Measurements from ENCODE around the gene LRCH4. TPM values are rescaled to one million over a fixed set of nuclear protein-coding genes. Genes with fewer than 3 reads are reported as not detected.

LRCH4 gene
- total RNA-seq, 1 donor from 2014 or later, result 27.3 TPM

DNA sequence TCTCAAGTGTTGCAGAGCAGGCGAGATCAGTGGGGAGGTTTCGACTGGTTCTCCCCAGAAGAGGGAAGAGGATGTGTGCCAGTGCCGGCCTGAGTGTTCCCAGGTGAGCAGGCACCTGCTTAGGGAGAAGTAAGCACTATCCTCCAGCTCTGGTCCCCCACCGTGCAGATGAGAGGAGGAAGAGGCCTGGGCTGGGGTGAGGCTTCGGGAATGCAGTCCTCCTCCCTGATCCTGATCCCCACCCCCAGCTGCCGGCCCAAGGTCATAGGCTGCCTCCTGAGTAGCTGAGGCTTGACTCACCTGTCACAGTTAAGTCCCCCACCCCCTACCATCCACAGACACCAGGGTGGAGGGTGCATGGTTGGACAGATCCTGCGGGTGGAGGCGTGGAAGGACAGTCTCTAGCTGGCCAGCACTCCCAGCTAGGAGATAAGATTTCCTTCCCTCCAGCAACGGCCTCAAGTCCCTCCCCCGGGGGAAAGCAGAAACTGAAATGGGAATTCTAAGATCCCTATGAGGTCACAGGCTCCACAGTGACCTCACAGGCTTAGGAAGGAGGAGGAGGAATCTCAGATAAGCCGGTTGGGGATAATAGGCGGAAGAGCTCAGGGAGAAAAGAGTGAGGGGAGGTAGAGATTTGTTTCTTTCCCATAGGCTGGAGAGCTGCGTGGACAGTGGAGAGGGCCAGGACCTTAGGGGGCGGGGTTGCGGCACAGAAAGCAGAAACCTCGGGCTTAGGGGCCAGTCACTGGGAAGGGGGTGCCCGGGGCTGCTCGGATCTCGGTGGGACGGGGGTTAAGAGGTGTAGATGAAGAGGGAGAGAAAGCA is 1.0 kb downstream of the LRCH4 start:
- no peak for ATAC-seq
- intact Hi-C loops (cut with micrococcal nuclease), result no loop called here
- no peak for DNase-seq

DNA sequence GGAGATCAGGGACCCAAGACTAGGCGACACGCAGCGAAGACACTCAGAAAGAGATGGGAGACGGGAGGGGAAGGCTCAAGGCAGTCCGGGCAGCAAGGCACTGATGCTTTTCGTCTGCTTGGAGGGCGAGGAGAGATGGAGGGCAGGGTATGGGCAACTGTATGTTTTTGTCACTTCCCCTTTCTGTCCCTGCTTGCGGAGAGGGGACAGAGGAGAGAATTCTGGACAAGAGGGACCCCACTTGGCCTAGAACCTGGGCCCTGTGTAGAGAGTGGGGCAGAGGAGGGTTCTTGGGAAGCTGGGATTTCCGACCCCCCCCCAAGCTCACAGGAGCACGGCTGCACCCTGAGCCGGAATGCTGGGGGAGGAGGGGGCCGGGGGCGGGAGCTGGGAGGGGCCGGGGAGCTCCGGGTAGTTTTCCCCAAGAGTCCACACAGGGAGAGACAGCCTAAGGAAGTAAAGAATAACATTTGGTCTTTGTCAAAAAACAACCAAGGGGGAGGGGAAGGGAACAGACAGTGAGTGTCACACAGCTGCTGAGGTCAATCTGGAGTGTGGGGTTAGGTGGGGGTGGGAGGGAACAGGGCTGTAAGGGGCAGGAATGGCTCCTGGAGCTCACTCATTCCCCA is 1.8 kb downstream of the LRCH4 start:
- DNase-seq (no peak), ATAC-seq (no peak)
- intact Hi-C loops (cut with micrococcal nuclease), result no loop called here

DNA sequence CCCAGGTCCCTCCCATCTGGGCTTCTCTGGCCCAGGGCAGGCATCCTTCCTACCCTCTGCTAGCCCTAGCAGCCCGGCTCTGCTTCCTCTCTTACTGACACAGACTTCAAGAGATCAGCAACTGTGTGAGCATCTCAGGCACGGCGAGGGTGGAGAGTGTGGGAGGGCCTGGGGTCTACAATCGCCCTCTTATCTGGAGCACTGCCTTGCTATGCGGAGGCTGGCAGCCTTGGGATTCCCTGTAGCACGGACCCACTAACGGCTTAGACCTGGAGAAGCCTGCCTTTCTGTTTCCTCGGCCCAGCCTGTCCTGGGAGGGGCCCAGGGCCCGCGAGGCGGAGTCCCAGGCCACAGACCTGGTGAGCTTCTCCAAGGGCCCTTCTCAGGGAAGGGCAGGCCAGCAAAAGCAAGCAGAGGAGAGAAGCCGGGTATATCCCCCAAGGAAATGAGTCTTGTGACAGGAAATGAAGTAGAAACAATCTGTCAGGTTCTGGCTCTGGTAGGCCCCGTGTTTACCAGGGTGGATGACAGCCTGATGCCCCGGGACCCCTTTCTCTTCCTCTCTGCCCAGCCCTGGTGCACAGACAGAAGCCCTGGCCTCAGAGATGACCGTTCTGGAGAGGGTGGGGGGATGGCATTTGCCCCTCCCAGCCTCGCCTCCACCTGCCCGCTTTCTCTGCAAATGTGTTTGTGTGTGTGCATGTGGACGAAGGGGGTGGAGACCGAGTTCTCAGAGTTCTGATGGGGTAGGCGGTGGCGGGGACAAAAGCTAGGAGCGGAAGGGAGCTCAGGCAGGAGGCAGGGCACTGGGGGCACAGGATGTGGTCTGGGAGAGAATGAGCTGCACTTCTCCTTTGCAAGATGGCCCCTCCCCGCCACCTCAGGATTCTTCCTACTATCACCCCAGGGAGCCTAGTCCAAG is 2.5 kb downstream of the LRCH4 start:
- DNase-seq (peak; percentile 74), ATAC-seq (no peak)
- intact Hi-C loops (cut with micrococcal nuclease), result no loop called here

DNA sequence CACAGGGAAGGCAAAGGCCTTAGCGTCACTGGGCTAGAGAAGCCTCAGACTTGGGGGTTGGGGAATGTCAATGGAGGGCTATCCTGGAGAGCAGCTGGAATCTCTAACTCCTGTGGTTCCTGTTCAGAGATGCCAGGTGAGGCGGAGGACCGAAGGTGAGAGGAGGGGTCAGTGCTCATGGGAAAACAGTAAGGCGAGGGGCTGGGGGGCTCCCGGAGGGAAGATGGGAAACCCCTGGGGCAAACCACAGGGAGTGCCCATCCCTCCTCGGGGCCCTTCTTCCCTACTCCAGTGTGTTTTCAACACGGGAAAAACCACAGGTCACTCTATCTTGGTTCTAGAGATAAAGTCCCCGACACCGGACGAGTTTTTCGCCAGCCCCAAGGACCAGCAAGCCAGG is 3.3 kb downstream of the LRCH4 start:
- ATAC-seq, result no peak
- DNase-seq, result no peak
- intact Hi-C loops (cut with micrococcal nuclease), result no loop called here

DNA sequence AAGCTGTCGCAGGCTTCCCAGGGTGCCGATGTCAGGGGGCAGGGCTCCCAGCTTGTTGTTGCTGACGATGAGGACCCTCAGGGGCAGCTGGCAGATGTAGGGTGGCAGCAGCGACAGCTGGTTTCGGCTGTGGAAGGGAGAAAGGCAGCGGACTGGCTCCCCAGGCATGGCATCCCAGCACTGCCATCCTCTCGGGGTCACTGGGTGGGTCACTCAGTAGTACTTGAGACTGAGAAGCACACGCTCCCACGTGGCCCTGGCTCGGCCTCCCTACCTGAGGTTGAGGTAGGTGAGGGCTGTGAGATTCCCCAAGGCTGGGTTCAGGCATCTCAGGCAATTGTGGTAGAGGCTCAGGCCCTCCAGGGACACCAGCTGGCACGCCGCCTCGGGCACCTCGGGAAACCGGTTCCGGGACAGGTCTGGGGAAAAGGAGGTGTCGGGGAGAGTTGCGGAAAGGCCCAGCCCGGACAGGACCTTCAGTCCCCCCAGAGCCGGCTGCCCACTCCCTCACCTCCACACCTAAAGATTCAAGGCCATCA is 3.8 kb downstream of the LRCH4 start:
- ATAC-seq, result no peak
- DNase-seq, result no peak
- intact Hi-C loops (cut with micrococcal nuclease), result no loop called here

DNA sequence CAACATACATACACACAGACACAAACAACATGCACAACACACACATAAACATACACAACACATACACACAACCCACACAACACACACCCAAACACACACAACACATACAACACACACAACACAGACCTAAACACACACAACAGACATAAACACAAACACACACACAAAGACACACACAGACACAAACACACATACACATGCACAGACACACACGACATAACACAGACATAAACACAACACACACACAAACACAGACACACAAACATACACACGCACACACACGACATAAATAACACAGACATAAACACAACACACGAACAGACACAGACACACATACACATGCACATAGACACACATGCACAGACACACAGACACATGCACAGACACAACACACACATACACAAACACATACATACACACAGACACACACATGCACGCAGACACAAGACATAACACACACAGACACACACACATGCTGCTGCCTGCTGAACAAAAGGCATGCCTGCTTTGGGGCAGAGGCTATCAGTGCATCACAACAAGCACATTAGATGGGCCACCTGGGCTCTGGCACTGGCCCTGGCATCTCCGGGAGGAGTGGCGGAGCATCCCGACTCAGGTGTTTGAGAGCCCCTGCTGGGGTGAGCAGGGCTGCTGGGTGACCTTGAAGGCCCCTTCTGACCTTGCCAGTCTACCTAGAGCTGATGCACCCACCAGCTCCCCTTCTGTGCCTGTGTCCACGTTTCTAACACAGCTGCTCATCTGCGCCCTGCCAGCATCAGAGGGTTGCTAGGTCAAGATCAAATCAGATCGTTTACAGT is 5.3 kb downstream of the LRCH4 start:
- ATAC-seq, result no peak
- intact Hi-C loops (cut with micrococcal nuclease), result no loop called here
- peak; percentile 29 for DNase-seq

DNA sequence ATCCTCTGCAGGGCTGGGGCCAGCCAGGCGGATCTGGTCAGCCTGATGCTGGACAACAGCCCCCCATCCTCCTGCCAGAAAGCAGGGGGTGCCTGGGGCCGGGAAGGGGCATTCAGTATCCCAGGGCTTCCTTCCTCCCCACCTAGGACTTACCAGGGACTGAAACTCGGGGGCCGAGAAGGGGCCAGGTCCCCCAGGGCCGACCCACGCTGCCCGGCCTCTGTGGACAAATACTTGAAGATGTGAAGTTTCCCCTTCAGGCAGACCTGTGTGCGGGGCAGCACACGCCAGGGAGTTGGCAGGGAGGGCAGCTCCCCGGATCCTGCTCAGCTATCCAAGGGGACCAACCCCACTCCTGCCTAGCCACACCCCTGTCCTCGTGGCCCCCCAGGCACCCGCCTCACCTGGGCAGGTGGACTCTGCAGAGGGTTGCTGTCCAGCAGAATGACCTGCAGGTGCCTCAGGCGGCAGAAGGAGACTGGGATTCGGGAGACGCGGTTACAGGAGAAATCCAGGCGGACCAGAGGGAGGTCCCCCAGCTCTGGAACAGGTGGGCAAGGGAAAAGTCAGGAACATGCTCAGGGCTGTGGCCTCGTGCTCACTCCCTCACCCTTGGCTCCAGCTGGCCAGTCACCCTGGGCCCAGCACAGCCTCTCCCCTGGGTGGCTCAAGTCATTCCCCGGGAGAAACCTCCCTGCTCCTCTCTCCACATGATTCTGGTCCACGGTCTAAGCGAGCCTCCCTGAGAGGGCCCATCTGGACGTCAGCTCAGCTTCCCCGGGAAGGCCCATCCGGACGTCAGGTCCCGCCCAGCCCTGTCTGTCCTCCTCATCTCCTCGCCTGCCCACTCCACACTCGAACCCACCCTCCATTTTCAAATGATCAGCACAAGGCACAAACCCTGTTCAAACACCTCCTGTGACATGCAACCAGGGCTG is 7.4 kb downstream of the LRCH4 start:
- no peak for ATAC-seq
- no peak for DNase-seq
- intact Hi-C loops (cut with micrococcal nuclease), result no loop called here

DNA sequence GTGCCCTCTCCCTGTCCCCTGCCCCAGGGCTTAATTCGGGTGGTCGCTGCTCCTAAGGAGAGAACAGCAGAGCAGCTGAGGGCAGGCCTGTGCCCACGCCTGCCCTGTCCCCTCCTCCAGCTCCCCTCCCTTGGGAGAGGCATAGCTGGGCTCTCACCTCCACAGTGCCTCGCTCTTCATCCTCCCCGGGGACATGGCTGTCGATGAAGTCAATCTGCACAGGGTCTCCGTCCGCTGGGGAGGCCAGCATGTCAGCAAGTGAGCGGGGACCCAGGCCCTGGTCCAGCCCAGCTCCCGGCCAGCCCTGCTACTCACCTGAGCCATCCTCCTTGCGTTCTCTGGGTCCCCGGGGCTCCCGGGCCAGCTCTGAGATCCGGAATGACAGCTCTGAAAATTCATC is 8.4 kb downstream of the LRCH4 start:
- intact Hi-C loops (cut with micrococcal nuclease), result no loop called here
- DNase-seq, result no peak
- ATAC-seq, result no peak

DNA sequence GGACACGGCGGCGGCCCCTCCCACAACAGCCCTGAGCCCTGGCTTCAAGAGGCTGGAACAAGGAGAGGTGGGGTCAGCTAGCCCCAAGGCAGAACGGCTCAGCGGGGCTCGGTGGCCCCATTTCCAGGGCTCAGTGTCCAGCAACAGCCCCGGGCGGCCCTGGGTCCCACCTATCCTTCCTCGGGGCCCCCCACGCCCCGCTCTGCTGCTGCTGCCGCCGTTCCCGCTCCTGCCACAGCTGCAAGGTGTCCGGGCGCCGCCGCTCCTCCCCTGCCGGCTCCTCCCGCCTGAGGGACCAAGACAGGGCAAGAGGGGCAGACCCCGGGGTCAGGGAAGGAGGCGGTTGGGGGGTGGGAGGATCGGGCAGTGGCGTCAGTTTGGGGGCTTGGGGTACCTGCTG is 8.8 kb downstream of the LRCH4 start:
- no peak for DNase-seq
- intact Hi-C loops (cut with micrococcal nuclease), result no loop called here
- no peak for ATAC-seq

DNA sequence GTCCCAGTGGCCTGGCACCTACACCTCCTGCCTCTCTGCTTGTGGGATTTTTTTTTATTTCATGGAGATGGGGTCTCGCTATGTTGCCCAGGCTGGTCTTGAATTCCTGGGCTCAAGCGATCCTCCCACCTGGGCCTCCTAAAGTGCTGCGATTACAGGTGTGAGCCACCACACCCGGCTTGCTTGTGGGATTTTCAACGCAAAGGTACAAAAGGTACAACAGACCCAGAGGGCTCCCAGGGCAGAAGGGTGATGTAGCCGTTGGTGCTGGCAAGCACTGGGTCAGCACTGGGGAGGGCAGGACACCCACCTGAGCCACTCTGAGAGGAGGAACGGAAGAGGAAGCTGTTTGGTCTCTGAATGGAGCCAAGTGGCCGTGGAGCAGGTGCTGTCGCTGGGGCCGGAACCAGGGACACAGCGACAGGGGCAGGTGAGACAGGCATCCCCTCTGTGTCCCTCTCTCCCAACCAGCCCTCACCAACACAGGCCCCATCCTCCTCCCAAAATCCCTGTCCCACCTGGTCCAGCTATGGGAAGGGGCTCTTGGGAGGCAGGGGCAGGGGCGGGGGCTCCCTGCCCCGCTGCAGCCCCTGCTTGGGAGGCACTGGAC is 9.4 kb downstream of the LRCH4 start:
- intact Hi-C loops (cut with micrococcal nuclease), result no loop called here

DNA sequence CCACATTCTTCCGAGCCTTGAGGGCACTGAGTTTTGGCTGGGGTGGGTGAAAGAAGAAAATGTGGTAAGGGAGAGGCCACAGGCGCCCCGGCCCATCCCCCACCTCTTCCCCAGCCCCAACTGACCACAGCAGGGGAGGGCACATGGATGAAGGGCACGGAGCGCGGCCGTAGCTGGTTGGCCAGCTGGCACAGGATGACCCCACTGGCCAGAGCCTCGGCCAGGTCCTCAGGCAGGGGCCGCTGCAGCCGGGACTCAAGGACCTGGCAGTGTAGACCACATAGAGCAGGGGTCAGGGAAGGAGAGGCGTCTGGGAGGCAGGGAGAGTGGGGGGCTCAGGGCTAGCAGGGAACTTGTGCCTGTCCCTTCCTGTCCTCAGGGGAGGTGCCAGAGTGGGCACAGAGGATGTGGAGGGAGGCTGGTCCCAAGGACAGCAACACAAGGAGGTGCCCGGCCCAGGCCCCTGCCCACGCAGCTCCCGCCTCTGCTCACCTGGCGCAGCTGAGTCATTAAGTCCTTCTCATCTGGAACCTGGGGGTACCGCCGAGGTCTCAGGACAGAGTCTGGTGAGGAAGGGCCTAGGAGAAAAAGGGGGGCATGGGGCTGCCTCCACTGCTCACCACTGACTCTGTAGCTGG is 10.1 kb downstream of the LRCH4 start:
- no peak for DNase-seq
- no peak for ATAC-seq
- intact Hi-C loops (cut with micrococcal nuclease), result no loop called here

More for the DNA sequence above, 9.4 kb downstream of the LRCH4 start:
- no peak for ATAC-seq
- no peak for DNase-seq

DNA sequence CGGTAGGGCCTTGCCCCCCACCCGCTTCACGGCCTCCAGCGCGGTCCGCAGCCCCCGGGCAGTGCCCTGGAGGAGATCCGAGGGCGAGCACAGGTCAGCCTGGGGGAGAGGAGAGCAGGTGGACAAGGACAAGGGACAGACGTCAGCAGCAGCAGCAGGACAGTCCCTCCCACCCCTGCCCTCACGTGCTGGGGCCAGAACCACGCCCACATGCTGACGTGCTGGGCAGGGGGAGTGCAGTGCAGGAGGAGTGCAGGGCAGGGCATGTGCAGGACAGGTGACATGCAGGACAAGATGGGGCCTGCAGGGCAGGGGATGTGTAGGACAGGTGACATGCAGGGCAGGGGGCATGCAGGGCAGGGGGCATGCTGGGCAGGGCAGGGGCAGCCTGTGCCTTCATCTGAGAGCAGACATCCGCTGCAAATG is 10.7 kb downstream of the LRCH4 start:
- intact Hi-C loops (cut with micrococcal nuclease), result no loop called here
- ATAC-seq, result no peak
- DNase-seq, result no peak

DNA sequence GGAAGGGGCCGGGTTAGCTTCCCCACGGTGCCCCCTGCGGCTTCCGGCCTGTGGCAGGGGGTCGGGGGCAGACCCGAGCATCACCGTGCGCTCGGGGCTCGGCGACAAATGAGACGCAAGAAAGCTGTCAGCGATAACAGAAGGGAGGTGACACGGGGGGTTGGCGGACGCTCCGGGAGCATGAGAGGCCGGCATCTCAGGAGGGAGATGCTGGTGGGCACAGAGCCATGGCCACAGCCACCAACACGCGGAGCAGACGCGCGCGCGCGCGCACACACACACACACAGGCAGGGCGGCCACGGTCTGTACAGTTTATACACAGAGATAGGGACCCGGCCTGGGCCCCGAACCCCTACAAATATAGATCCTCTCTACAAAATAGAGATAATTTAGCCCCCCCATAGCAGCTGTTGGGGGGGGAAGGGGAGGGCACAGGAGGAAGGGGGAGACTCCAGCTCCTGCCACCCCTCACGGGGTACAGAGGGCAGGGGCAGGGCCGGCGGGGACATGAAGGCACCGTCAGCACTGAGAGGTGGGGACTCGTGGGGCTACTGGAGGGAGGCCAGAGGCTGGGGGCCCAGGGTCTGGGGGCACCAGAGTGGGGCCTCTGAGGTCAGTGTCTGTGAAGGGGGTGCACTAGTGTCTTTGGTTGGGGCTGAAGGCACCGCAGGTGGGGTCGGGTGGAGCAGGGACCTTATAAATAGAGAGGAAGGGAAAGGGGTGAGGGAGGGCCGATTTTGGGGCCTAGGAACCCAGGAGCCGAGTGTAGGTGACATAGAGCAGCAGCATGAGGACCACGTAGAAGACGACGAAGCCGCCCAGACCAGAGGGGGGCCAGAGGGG is 11.3 kb downstream of the LRCH4 start:
- ATAC-seq (no peak), DNase-seq (no peak)
- intact Hi-C loops (cut with micrococcal nuclease), result no loop called here

DNA sequence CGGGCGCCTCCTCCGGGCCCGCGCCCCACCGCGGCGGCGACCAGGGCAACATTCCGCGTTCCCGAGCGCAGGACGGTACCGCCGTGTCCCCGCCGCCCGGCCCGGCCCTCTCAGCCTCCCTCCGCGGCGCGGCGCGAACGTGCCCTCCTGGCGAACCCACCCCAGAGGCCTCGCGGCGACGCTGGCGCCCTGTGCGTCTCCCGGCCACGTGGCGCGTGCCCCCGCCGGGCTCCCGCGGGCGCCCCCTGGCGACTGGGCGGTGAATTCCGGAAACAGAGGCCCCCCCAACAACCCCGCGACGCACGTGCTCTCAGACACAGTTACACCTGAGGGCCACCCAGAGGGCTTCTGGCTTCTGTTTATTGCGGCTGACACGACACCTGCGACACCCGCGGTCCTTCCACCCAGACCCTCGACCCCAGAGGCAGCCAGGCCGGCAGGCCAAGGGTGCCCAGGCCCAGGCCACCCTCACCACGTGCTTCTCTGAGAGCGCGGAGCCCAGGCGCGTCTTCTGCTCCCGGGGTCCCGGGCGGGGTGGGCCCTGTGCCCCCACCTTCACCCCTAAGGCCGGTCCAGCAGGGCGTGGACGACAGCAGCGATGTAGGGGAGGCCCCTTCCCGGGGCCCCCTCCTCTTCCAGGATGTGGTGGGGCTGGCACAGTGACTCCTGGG is 12.1 kb downstream of the LRCH4 start, which contains the start of gene SAP25:
SAP25 (minus strand) TSS at position 210 of the 671 bp plus-strand sequence; CDS start at position 52, 158 bp downstream.
- intact Hi-C loops (cut with micrococcal nuclease), result no loop called here
- DNase-seq, result no peak
- no peak for ATAC-seq

DNA sequence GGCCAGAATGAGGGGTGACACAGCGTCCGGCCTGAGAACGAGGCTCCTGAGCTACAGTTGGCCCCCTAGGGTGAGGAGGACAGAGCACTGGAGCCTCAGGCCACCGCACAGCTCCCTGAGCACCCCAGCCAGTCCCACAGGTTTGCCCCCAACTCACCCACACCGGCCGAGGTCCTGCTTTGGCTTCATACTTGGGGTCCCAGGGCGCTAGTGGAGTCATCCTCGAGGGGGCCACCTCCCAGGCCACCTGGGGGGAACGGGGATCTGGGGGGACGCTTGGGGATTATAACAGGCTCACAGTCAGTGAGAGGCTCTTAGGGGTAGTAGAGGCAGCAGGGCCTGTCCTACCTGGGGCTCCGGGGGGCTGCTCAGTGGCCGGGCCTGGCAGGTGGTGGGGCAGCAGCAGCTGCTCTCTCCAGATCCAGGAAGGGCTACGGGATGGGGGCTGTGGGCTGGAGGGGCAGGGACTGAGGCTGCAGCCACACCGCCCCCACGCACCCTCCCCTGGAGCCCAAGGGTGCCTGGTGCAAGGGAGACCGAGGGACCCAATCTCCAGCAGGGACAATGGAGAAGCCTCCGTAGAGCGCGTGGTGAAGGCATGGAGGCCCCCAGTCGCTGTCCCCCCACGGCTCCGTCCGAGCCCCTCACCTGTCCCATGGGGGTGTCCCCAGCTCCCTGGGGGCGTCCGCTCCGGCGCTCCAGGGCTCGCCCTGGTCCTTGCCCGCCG is 12.8 kb downstream of the LRCH4 start:
- ATAC-seq (no peak), DNase-seq (no peak)
- intact Hi-C loops (cut with micrococcal nuclease), result no loop called here

Data from left ventricle myocardium superior (tissue), 1 donor.